OCI-LY7 (cell line): ENCODE data around the gene TGFBR3.

Experiments
- CTCF ChIP-seq: fragments of 200-600 bp; sonication (generic); conservative IDR thresholded peaks from 2 replicates; pipeline ENCODE4 v1.5.1; 2014; ENCODE audit warnings: mild to moderate bottlenecking, antibody characterized with exemption, low read length, moderate library complexity, mixed read lengths
- EZH2phosphoT487 ChIP-seq: fragments of 200-600 bp; sonication (generic); IDR thresholded peaks from 2 replicates; pipeline ENCODE4 v1.6.1; 2018; ENCODE audit warnings: low read depth, borderline replicate concordance, mild to moderate bottlenecking, mixed run types, antibody characterized with exemption, low read length, moderate library complexity, mixed read lengths

- TF ChIP-seq EZH2phosphoT487 (no peak), CTCF (no peak)
Observed at GRCh38 chr1:91901231-91901630, 15.3 kb upstream of the TGFBR3 start.
